Keratinocyte (primary cell): ENCODE measurements around the gene TALDO1. TPM values are rescaled to one million over a fixed set of nuclear protein-coding genes. Genes with fewer than 3 reads are reported as not detected.

Source experiments
- DNase-seq: peaks from one replicate; pipeline ENCODE4 v3.0.0-alpha.2; 2011; ENCODE audit warnings: low read depth, missing footprints, low spot score
- FAIRE-seq: peaks from 2 replicates; lab custom pipeline; 2011; peaks lifted over from hg19 to GRCh38; lab: Jason Lieb, UNC
- H2AFZ ChIP-seq: 2 replicates; pipeline ENCODE4 v1.6.0; 2012; ENCODE audit warnings: low read length, control low read depth, inconsistent platforms; ENCODE audit not compliant: control insufficient read depth
- H3K27ac ChIP-seq: 2 replicates; pipeline ENCODE4 v1.5.1; 2011; ENCODE audit warnings: low read length; ENCODE audit not compliant: control insufficient read depth, insufficient read depth
- H3K27me3 ChIP-seq: 3 replicates; pipeline ENCODE4 v1.6.0; 2011; ENCODE audit warnings: low read length; ENCODE audit not compliant: control insufficient read depth, insufficient read depth; ENCODE audit errors: extremely low read depth
- H3K36me3 ChIP-seq, 2 experiments: 2 replicates in 1 of 2; 3 replicates in 1 of 2; pipeline ENCODE4 v1.5.1; 2011; ENCODE audit warnings: low read length in 2 of 2, mild to moderate bottlenecking in 1 of 2; ENCODE audit not compliant: control insufficient read depth in 2 of 2, insufficient read depth in 2 of 2; ENCODE audit errors: extremely low read depth in 1 of 2
- H3K4me1 ChIP-seq: 3 replicates; pipeline ENCODE4 v1.5.1; 2011; ENCODE audit warnings: low read length; ENCODE audit not compliant: control insufficient read depth, insufficient read depth; ENCODE audit errors: extremely low read depth
- H3K4me2 ChIP-seq: 3 replicates; pipeline ENCODE4 v1.6.0; 2011; ENCODE audit warnings: low read depth, low read length; ENCODE audit not compliant: control insufficient read depth, insufficient read depth; ENCODE audit errors: extremely low read depth
- H3K4me3 ChIP-seq, 3 experiments: fragments of 200-600 bp in 1 of 3; sonication (generic) in 1 of 3; 2 replicates in 2 of 3; 3 replicates in 1 of 3; pipeline ENCODE4 v1.5.1; 2011 to 2016; ENCODE audit warnings: low read length in 3 of 3, mild to moderate bottlenecking in 3 of 3, control low read depth in 2 of 3, inconsistent platforms in 1 of 3, low read depth in 1 of 3, mixed read lengths in 1 of 3, mixed run types in 1 of 3, moderate library complexity in 1 of 3; ENCODE audit not compliant: control insufficient read depth in 2 of 3, insufficient read depth in 2 of 3; ENCODE audit errors: extremely low read depth in 1 of 3
- H3K79me2 ChIP-seq: 2 replicates; pipeline ENCODE4 v1.6.0; 2012; ENCODE audit warnings: low read length; ENCODE audit not compliant: control insufficient read depth, insufficient read depth
- H3K9ac ChIP-seq: 3 replicates; pipeline ENCODE4 v1.6.0; 2011; ENCODE audit warnings: low read length; ENCODE audit not compliant: control insufficient read depth, insufficient read depth; ENCODE audit errors: extremely low read depth
- H3K9me1 ChIP-seq: 3 replicates; pipeline ENCODE4 v1.6.0; 2011; ENCODE audit warnings: low read length; ENCODE audit not compliant: control insufficient read depth, insufficient read depth; ENCODE audit errors: extremely low read depth
- H3K9me3 ChIP-seq: 2 replicates; pipeline ENCODE4 v1.5.1; 2012; ENCODE audit warnings: low read depth, low read length; ENCODE audit not compliant: control insufficient read depth
- H4K20me1 ChIP-seq: 3 replicates; pipeline ENCODE4 v1.6.0; 2011; ENCODE audit warnings: low read length; ENCODE audit not compliant: control insufficient read depth, insufficient read depth; ENCODE audit errors: extremely low read depth
- CTCF ChIP-seq, 3 experiments: IDR thresholded peaks in 1 of 3; conservative IDR thresholded peaks in 1 of 3; optimal IDR thresholded peaks in 1 of 3; 2 replicates in 2 of 3; 3 replicates in 1 of 3; pipeline versions ENCODE3 to v1.5.1; 2011; ENCODE audit warnings: low read length in 3 of 3, mild to moderate bottlenecking in 3 of 3, moderate library complexity in 2 of 3, control low read depth in 1 of 3, inconsistent platforms in 1 of 3; ENCODE audit not compliant: insufficient read depth in 2 of 3; ENCODE audit errors: extremely low read depth in 1 of 3
- EZH2 ChIP-seq: IDR thresholded peaks from one replicate; pipeline ENCODE4 v1.6.1; 2012; ENCODE audit warnings: inconsistent platforms, mild to moderate bottlenecking, low read length, moderate library complexity
- dilution Hi-C: fragments of 300-500 bp; cut with MboI; formaldehyde crosslinking; loops from one replicate; pipeline ENCODE4 v1.7.0; 2020; ENCODE audit warnings: low sequenced_read_pairs; ENCODE audit not compliant: extremely low pct_ligation_motif_present
- polyA plus RNA-seq, 5 experiments: library from polyadenylated mRNA; depleted of rRNA in 3 of 5; stranded (reverse) in 3 of 5; stranded (forward) in 1 of 5; unstranded in 1 of 5; fragments of >200 nt; gene quantifications; 1 replicate in 1 of 5; 2 replicates in 3 of 5; 3 replicates in 1 of 5; pipeline versions ENCODE4 v1.2.1 to v1.2.3, GENCODE V29; 2011 to 2012; ENCODE audit warnings: missing spikeins in 2 of 5, low read depth in 1 of 5, low replicate concordance in 1 of 5

TALDO1 gene
- polyA plus RNA-seq, 1 donor (not counting 4 experiments of a cell fraction or from before 2014, with no cell fraction given), result 162 TPM

GRCh38 chr11:803467-803742 lies 56.1 kb downstream of the TALDO1 start:
- Histone ChIP-seq H3K9ac (no peak overlapping the region), H2AFZ (no peak overlapping the region), H3K27me3 (no peaks in the 10 kb centered on the region), H3K4me2 (no peak overlapping the region), H3K9me3 (no peaks in the 10 kb centered on the region), H3K27ac (no peak overlapping the region), H3K79me2 (peaks cover 2% of the 10 kb centered on the region), H3K4me1 (peaks cover 15% of the 10 kb centered on the region), H3K4me3 (no peak overlapping the region), H3K36me3 (peaks cover 0 to 17% of the 10 kb centered on the region in 2 experiments), H4K20me1 (no peaks in the 10 kb centered on the region), H3K9me1 (no peaks in the 10 kb centered on the region)
- no peak for TF ChIP-seq EZH2
- TF ChIP-seq CTCF (optimal IDR thresholded peaks at IDR 0.05 in 1 of 3, IDR thresholded peaks at IDR 0.05 in 1 of 3, conservative IDR thresholded peaks at IDR 0.05 in 1 of 3; ENCODE audit: extremely low read depth in 1 of 3, insufficient read depth in 2 of 3, low read length in 3 of 3), result no peak
- no peak for DNase-seq
- dilution Hi-C loops, result no loop called here
- no peak for FAIRE-seq

GRCh38 chr11:803770-804598 lies 56.7 kb downstream of the TALDO1 start:
- H3K9ac ChIP-seq, result peak overlapping the region; percentile 61
- no peak for DNase-seq
- FAIRE-seq, result no peak

More at GRCh38 chr11:803770-804598, 56.7 kb downstream of the TALDO1 start:
- Histone ChIP-seq H2AFZ (peak overlapping the region; percentile 36), H3K9me1 (no peaks in the 10 kb centered on the region), H3K4me2 (peak overlapping the region; percentile 95), H3K4me3 (peak overlapping the region; percentile 47 to 73 (median 72)), H3K27me3 (no peaks in the 10 kb centered on the region), H3K79me2 (peaks cover 8% of the 10 kb centered on the region), H3K4me1 (peaks cover 20% of the 10 kb centered on the region), H3K36me3 (peaks cover 0 to 17% of the 10 kb centered on the region in 2 experiments), H3K27ac (no peak overlapping the region), H4K20me1 (no peaks in the 10 kb centered on the region), H3K9me3 (no peaks in the 10 kb centered on the region)
- TF ChIP-seq CTCF (optimal IDR thresholded peaks at IDR 0.05 in 1 of 3, IDR thresholded peaks at IDR 0.05 in 1 of 3, conservative IDR thresholded peaks at IDR 0.05 in 1 of 3; ENCODE audit: extremely low read depth in 1 of 3, insufficient read depth in 2 of 3, low read length in 3 of 3), result no peak
- no peak for TF ChIP-seq EZH2
- dilution Hi-C loops, result no loop called here
